Activated T-cell treated with anti-CD3 and anti-CD28 coated beads for 1 hour (primary cell): Measurements from ENCODE around the gene CDK4.

Experiments
- DNase-seq: peaks from one replicate; pipeline ENCODE4 v3.0.0-alpha.2; 2020; ENCODE audit warnings: low read depth

CDK4 gene

GRCh38 chr12:57700317-57700716 is 51.8 kb downstream of the CDK4 start:
- DNase-seq, result no peak

DNA sequence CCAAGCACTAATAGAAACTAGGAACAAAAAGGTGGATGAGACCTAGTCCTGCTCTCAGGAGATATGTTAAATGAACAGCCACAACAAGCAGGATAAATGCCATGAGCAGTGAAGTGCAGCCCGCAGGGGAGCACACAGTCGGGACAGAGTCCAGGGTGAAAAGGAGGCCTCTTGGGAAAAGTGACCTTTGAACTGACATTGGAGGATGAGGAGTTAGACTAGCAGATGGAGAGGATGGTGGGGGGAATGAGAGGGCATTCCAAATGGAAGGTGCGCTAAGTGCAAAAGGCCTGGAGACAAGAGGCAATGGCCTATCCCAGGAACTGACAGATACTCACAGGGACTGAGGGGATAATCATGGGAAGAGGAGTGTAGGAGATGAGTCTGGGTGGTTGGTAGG is 53.7 kb downstream of the CDK4 start:
- no peak for DNase-seq
